ENCODE data around the gene CPS1. TPM values are rescaled to one million over a fixed set of nuclear protein-coding genes. Genes with fewer than 3 reads are reported as not detected.

Gene CPS1
- total RNA-seq, 4 donors from 2014 or later = 4.8 to 7.3 (median 6.6) TPM

- TF ChIP-seq, protein P1, sequence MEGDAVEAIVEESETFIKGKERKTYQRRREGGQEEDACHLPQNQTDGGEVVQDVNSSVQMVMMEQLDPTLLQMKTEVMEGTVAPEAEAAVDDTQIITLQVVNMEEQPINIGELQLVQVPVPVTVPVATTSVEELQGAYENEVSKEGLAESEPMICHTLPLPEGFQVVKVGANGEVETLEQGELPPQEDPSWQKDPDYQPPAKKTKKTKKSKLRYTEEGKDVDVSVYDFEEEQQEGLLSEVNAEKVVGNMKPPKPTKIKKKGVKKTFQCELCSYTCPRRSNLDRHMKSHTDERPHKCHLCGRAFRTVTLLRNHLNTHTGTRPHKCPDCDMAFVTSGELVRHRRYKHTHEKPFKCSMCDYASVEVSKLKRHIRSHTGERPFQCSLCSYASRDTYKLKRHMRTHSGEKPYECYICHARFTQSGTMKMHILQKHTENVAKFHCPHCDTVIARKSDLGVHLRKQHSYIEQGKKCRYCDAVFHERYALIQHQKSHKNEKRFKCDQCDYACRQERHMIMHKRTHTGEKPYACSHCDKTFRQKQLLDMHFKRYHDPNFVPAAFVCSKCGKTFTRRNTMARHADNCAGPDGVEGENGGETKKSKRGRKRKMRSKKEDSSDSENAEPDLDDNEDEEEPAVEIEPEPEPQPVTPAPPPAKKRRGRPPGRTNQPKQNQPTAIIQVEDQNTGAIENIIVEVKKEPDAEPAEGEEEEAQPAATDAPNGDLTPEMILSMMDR (IDR thresholded peaks at IDR 0.05; ENCODE audit: low read depth) = no peak
Observed at GRCh38 chr2:210599476-210599875, 43.1 kb downstream of the CPS1 start.

- TF ChIP-seq, protein P1 (IDR thresholded peaks at IDR 0.05; ENCODE audit: low read depth) = no peak
Observed at GRCh38 chr2:210604666-210605065, 48.3 kb downstream of the CPS1 start.

DNA sequence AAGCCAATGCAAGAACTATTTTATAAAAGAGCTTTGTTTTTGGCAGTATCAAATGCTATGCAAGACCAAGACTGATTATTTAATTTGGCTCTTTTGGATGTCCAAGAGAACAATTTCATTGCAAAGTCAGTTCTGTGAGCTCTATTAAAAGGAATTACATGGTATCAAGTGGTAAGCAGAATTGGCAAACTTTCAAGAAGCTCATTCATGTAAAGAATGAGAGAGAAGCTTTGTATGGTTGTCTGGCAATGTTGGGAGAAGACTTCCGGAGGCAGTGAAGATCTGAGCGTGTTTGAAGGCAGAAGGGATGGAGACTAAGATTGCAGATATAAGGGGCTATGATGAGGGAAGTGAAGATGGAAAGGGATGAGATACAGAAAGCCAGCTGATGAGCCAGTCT is 49.6 kb downstream of the CPS1 start:
- TF ChIP-seq, protein P1 (IDR thresholded peaks at IDR 0.05; ENCODE audit: low read depth) = no peak

DNA sequence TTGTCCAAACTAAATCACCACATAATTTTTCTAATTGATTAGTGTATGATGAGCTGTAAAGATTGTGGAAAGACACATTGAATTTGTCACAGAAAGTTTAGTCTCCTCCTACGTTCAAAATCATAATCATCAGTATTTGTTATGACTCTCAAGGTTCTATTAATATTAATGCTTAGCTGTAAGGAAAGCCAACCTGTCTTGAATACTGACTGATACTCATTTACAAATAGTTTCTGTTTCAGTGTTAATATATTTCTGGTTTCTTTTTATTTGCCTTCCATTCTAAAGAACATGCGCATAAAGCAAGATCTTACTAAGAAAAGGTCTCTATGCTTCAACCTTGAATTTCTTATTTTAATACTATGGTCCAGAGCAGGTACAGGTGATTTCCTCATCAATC is 55.1 kb downstream of the CPS1 start:
- TF ChIP-seq, protein P1 (IDR thresholded peaks at IDR 0.05; ENCODE audit: low read depth) = no peak

DNA sequence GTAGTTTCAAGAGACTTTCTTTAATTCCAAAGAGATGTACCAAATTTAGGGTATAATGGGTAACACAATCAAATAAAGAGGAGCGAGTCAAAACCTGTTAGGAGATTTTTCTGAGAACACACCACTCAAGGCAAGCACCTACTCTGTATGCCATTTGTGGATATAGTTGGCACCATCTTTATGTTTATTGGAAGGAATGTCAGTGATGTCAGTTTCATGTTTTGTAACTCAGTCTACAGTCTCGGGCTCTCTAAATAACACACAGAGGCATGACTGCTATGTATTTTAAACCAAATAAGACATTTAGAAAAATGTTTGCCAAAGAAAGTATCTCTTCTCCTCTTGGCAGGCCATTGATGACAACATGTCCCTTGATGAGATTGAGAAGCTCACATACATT is 59.7 kb downstream of the CPS1 start:
- TF ChIP-seq, protein P1 (IDR thresholded peaks at IDR 0.05; ENCODE audit: low read depth) = no peak

DNA sequence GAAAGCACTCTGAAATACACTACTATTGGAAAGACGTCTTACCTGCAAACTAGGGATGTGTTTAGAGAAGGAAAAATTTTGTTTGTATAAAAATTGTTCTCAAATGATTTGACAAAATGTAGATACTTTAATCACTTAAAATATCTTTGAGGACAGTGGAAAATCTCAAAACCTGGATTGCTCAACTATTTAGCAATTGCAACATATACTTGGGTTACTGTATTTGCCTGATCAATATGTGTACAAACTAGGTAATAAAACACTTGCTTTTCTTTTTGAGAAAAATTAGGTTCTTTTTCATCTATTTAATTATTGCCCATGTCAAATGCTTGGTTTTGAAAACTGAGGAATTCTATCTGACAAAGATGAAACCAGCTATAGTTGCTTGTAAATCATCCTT is 60.9 kb downstream of the CPS1 start:
- TF ChIP-seq, protein P1 (IDR thresholded peaks at IDR 0.05; ENCODE audit: low read depth) = no peak

GRCh38 chr2:210617732-210618330 is 61.4 kb downstream of the CPS1 start:
- TF ChIP-seq, protein P1 (IDR thresholded peaks at IDR 0.05; ENCODE audit: low read depth) = no peak

Measured in subcutaneous adipose tissue (tissue), 4 donors.